ENCODE results near the gene FMNL2. TPM values are rescaled to one million over a fixed set of nuclear protein-coding genes. Genes with fewer than 3 reads are reported as not detected.

Gene FMNL2
- total RNA-seq, 1 experiment from 2014 or later, result 38.2 TPM

GRCh38 chr2:152682663-152683062, 347.7 kb downstream of the FMNL2 start:
- DNase-seq, result no peak
- peaks cover 62% of the 10 kb centered on the region for H3K36me3 Mint-ChIP-seq (ENCODE audit: insufficient read depth, unreplicated experiment)
- Histone ChIP-seq H3K4me1 (no peaks in the 10 kb centered on the region), H3K4me3 (ENCODE audit: low read depth, low read length) (no peak overlapping the region), H3K9me3 (no peaks in the 10 kb centered on the region), H3K27me3 (replicated peaks; ENCODE audit: control insufficient read depth, insufficient read depth, low read length) (no peaks in the 10 kb centered on the region), H3K36me3 (ENCODE audit: control insufficient read depth, insufficient read depth, low read length) (no peaks in the 10 kb centered on the region)
- peaks cover 10% of the 10 kb centered on the region for H3K9me3 Mint-ChIP-seq (ENCODE audit: unreplicated experiment)
- H3K4me1 Mint-ChIP-seq (ENCODE audit: low read depth, unreplicated experiment), result no peaks in the 10 kb centered on the region
- no TSS peak for BruUV-seq (replicated peaks)
- H3K4me3 Mint-ChIP-seq (ENCODE audit: unreplicated experiment), result no peak overlapping the region
- intact Hi-C loops (cut with micrococcal nuclease; ENCODE audit: unreplicated experiment), result no loop called here
- H3K27ac Mint-ChIP-seq (ENCODE audit: unreplicated experiment), result no peak overlapping the region
- no peaks in the 10 kb centered on the region for H3K27me3 Mint-ChIP-seq (ENCODE audit: insufficient read depth, unreplicated experiment)
- POLR2A ChIA-PET, result no interaction called here
- TF ChIP-seq, protein P1, sequence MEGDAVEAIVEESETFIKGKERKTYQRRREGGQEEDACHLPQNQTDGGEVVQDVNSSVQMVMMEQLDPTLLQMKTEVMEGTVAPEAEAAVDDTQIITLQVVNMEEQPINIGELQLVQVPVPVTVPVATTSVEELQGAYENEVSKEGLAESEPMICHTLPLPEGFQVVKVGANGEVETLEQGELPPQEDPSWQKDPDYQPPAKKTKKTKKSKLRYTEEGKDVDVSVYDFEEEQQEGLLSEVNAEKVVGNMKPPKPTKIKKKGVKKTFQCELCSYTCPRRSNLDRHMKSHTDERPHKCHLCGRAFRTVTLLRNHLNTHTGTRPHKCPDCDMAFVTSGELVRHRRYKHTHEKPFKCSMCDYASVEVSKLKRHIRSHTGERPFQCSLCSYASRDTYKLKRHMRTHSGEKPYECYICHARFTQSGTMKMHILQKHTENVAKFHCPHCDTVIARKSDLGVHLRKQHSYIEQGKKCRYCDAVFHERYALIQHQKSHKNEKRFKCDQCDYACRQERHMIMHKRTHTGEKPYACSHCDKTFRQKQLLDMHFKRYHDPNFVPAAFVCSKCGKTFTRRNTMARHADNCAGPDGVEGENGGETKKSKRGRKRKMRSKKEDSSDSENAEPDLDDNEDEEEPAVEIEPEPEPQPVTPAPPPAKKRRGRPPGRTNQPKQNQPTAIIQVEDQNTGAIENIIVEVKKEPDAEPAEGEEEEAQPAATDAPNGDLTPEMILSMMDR (IDR thresholded peaks at IDR 0.05; ENCODE audit: insufficient read depth in 1 of 2, low read depth in 1 of 2, low read length in 1 of 2, severe bottlenecking in 1 of 2, unreplicated experiment in 1 of 2), result no peak
- CTCF ChIA-PET, result no interaction called here

GRCh38 chr2:152683400-152683799, 348.4 kb downstream of the FMNL2 start:
- H3K36me3 ChIP-seq (ENCODE audit: control insufficient read depth, insufficient read depth, low read length), result no peaks in the 10 kb centered on the region
- intact Hi-C loops (cut with micrococcal nuclease; ENCODE audit: unreplicated experiment), result no loop called here
- no peaks in the 10 kb centered on the region for H3K27me3 Mint-ChIP-seq (ENCODE audit: insufficient read depth, unreplicated experiment)
- peaks cover 10% of the 10 kb centered on the region for H3K9me3 Mint-ChIP-seq (ENCODE audit: unreplicated experiment)
- CTCF ChIA-PET, result no interaction called here
- H3K36me3 Mint-ChIP-seq (ENCODE audit: insufficient read depth, unreplicated experiment), result peaks cover 68% of the 10 kb centered on the region
- no peak overlapping the region for H3K27ac Mint-ChIP-seq (ENCODE audit: unreplicated experiment)
- no TSS peak for BruUV-seq (replicated peaks)
- no peaks in the 10 kb centered on the region for H3K9me3 ChIP-seq
- no peak overlapping the region for H3K4me3 ChIP-seq (ENCODE audit: low read depth, low read length)
- TF ChIP-seq, protein P1 (IDR thresholded peaks at IDR 0.05; ENCODE audit: insufficient read depth in 1 of 2, low read depth in 1 of 2, low read length in 1 of 2, severe bottlenecking in 1 of 2, unreplicated experiment in 1 of 2), result no peak
- no peaks in the 10 kb centered on the region for H3K4me1 ChIP-seq
- POLR2A ChIA-PET, result no interaction called here
- H3K4me3 Mint-ChIP-seq (ENCODE audit: unreplicated experiment), result no peak overlapping the region
- H3K4me1 Mint-ChIP-seq (ENCODE audit: low read depth, unreplicated experiment), result no peaks in the 10 kb centered on the region
- no peak for DNase-seq
- H3K27me3 ChIP-seq (replicated peaks; ENCODE audit: control insufficient read depth, insufficient read depth, low read length), result no peaks in the 10 kb centered on the region

GRCh38 chr2:152686321-152686720, 351.3 kb downstream of the FMNL2 start:
- BruUV-seq (replicated peaks), result no TSS peak
- peaks cover 68% of the 10 kb centered on the region for H3K36me3 Mint-ChIP-seq (ENCODE audit: insufficient read depth, unreplicated experiment)
- DNase-seq, result no peak
- H3K9me3 ChIP-seq, result no peaks in the 10 kb centered on the region
- TF ChIP-seq, protein P1 (IDR thresholded peaks at IDR 0.05; ENCODE audit: insufficient read depth in 1 of 2, low read depth in 1 of 2, low read length in 1 of 2, severe bottlenecking in 1 of 2, unreplicated experiment in 1 of 2), result no peak
- H3K9me3 Mint-ChIP-seq (ENCODE audit: unreplicated experiment), result peaks cover 10% of the 10 kb centered on the region
- ChIA-PET POLR2A (no interaction called here), CTCF (interaction anchor here (0.6 kb wide), 1 partner anchor 209 kb away, joined by 3 read pairs; no protein-coding TSS in a partner anchor)
- H3K27ac Mint-ChIP-seq (ENCODE audit: unreplicated experiment), result no peak overlapping the region
- no peaks in the 10 kb centered on the region for H3K27me3 Mint-ChIP-seq (ENCODE audit: insufficient read depth, unreplicated experiment)
- no peaks in the 10 kb centered on the region for H3K27me3 ChIP-seq (replicated peaks; ENCODE audit: control insufficient read depth, insufficient read depth, low read length)
- no peaks in the 10 kb centered on the region for H3K4me1 Mint-ChIP-seq (ENCODE audit: low read depth, unreplicated experiment)
- no peaks in the 10 kb centered on the region for H3K4me1 ChIP-seq
- no peak overlapping the region for H3K4me3 Mint-ChIP-seq (ENCODE audit: unreplicated experiment)
- intact Hi-C loops (cut with micrococcal nuclease; ENCODE audit: unreplicated experiment), result no loop called here
- H3K4me3 ChIP-seq (ENCODE audit: low read depth, low read length), result no peak overlapping the region
- H3K36me3 ChIP-seq (ENCODE audit: control insufficient read depth, insufficient read depth, low read length), result no peaks in the 10 kb centered on the region
